K562 (cell line): ENCODE data around the gene PPM1N. TPM values are rescaled to one million over a fixed set of nuclear protein-coding genes. Genes with fewer than 3 reads are reported as not detected.

Experiments used
- MTF1 ChIP-seq: fragments of 250-450 bp; sonication (Bioruptor Pico); IDR thresholded peaks from 2 replicates; pipeline ENCODE4 v1.9.0; 2021; ENCODE audit warnings: moderate library complexity, mild to moderate bottlenecking, inconsistent platforms, borderline replicate concordance
- MYBL2 ChIP-seq, 2 experiments: fragments of 450-650 bp in 1 of 2; sonication (generic) in 1 of 2; formaldehyde crosslinking in 1 of 2; IDR thresholded peaks; 2 replicates each; pipeline versions ENCODE4 v1.6.1 to v1.8.1; 2017 to 2022; ENCODE audit warnings: borderline replicate concordance in 1 of 2, inconsistent platforms in 1 of 2, low read depth in 1 of 2, mild to moderate bottlenecking in 1 of 2, missing genetic modification reagents in 1 of 2, moderate library complexity in 1 of 2
- PRPF4 ChIP-seq: fragments of 200-400 bp; formaldehyde crosslinking; IDR thresholded peaks from one replicate; pipeline ENCODE4 v1.6.1; 2017; ENCODE audit warnings: low read length, low read depth, mild to moderate bottlenecking; ENCODE audit not compliant: insufficient read depth, poor library complexity, severe bottlenecking
- SLC30A9 ChIP-seq: fragments of 250-450 bp; sonication (Bioruptor Pico); IDR thresholded peaks from 2 replicates; pipeline ENCODE4 v1.8.0; 2022; ENCODE audit warnings: mild to moderate bottlenecking, moderate library complexity
- ZNF165 ChIP-seq: fragments of 250-450 bp; sonication (Bioruptor Pico); IDR thresholded peaks from 2 replicates; pipeline ENCODE4 v1.4.0; 2020; ENCODE audit warnings: borderline replicate concordance
- ZNF217 ChIP-seq: sonication (generic); formaldehyde crosslinking; IDR thresholded peaks from 2 replicates; pipeline ENCODE4 v1.8.0; 2022; ENCODE audit warnings: mild to moderate bottlenecking, missing genetic modification reagents
- ZNF324 ChIP-seq: fragments of 250-450 bp; sonication (Bioruptor Pico); IDR thresholded peaks from 2 replicates; pipeline ENCODE4 v1.4.0; 2020; ENCODE audit warnings: mild to moderate bottlenecking
- ZNF76 ChIP-seq: fragments of 250-450 bp; sonication (Bioruptor Pico); IDR thresholded peaks from 2 replicates; pipeline ENCODE4 v1.4.0; 2020; ENCODE audit warnings: mild to moderate bottlenecking, moderate library complexity, borderline replicate concordance
- polyA plus RNA-seq, 8 experiments: library from polyadenylated mRNA; depleted of rRNA in 4 of 8; stranded (reverse) in 5 of 8; unstranded in 3 of 8; fragments of >200 nt; fragmentation: Nextera tagmentation in 2 of 8; fragmentation: Illumina TruSeq in 1 of 8; extraction: Ambion mirVana in 2 of 8; extraction: Trizol in 1 of 8; gene quantifications; 2 replicates each; pipeline versions ENCODE4 v1.2.1 to v1.2.3, GENCODE V29; 2011 to 2014; ENCODE audit warnings: inconsistent platforms in 1 of 8, missing spikeins in 1 of 8
- total RNA-seq, 7 experiments: library from RNA; depleted of rRNA in 6 of 7; stranded (reverse); fragments of >200 nt in 6 of 7; fragmentation: Illumina TruSeq in 2 of 7; extraction: Trizol in 2 of 7; gene quantifications; 2 replicates each; pipeline versions ENCODE4 v1.2.1 to v1.2.3, GENCODE V29; 2011 to 2021; ENCODE audit warnings: low replicate concordance in 1 of 7
- TF ChIP-seq, protein P1 (sequence below): fragments of 450-650 bp; formaldehyde crosslinking; IDR thresholded peaks from 2 replicates; pipeline ENCODE4 v1.4.0; 2020; ENCODE audit warnings: mild to moderate bottlenecking, moderate library complexity
- TF ChIP-seq, protein P2 (sequence below), 2 experiments: fragments of 450-650 bp in 1 of 2; sonication (generic) in 1 of 2; formaldehyde crosslinking; conservative IDR thresholded peaks; 2 replicates each; pipeline versions ENCODE4 v1.4.0 to v1.8.1; 2020 to 2022; ENCODE audit warnings: mild to moderate bottlenecking in 1 of 2, missing genetic modification reagents in 1 of 2
- TF ChIP-seq, protein P3 (sequence below): sonication (generic); formaldehyde crosslinking; IDR thresholded peaks from 2 replicates; pipeline ENCODE4 v1.8.0; 2022; ENCODE audit warnings: mild to moderate bottlenecking, missing genetic modification reagents
- TF ChIP-seq, protein P4 (sequence below): sonication (generic); formaldehyde crosslinking; IDR thresholded peaks from 2 replicates; pipeline ENCODE4 v1.9.0; 2022; ENCODE audit warnings: mild to moderate bottlenecking, missing genetic modification reagents
- TF ChIP-seq, protein P5 (sequence below), 2 experiments: fragments of 250-450 bp in 1 of 2; fragments of 450-650 bp in 1 of 2; sonication (Bioruptor Pico) in 1 of 2; IDR thresholded peaks; 2 replicates each; pipeline versions ENCODE4 v1.6.1 to v1.8.0; 2016 to 2021; ENCODE audit warnings: mild to moderate bottlenecking in 2 of 2, moderate library complexity in 2 of 2, missing compliant biosample characterization in 1 of 2, missing genetic modification characterization in 1 of 2
- TF ChIP-seq, protein P6 (sequence below), 3 experiments: fragments of 200-800 bp in 1 of 3; fragments of 250-450 bp in 1 of 3; fragments of 450-650 bp in 1 of 3; sonication (Bioruptor Pico) in 1 of 3; sonication (Bioruptor generic) in 1 of 3; formaldehyde crosslinking in 1 of 3; IDR thresholded peaks; 2 replicates each; pipeline versions ENCODE4 v1.6.1 to v1.8.0; 2016 to 2022; ENCODE audit warnings: mild to moderate bottlenecking in 2 of 3, missing genetic modification characterization in 2 of 3, missing compliant biosample characterization in 1 of 3, moderate library complexity in 1 of 3

PPM1N gene
- total and polyA plus RNA-seq, 9 of the 15 experiments (the other 6 are each of a cell fraction or from before 2014, with no cell fraction given) = 4.5 to 15.6 (median 8.7) TPM

DNA sequence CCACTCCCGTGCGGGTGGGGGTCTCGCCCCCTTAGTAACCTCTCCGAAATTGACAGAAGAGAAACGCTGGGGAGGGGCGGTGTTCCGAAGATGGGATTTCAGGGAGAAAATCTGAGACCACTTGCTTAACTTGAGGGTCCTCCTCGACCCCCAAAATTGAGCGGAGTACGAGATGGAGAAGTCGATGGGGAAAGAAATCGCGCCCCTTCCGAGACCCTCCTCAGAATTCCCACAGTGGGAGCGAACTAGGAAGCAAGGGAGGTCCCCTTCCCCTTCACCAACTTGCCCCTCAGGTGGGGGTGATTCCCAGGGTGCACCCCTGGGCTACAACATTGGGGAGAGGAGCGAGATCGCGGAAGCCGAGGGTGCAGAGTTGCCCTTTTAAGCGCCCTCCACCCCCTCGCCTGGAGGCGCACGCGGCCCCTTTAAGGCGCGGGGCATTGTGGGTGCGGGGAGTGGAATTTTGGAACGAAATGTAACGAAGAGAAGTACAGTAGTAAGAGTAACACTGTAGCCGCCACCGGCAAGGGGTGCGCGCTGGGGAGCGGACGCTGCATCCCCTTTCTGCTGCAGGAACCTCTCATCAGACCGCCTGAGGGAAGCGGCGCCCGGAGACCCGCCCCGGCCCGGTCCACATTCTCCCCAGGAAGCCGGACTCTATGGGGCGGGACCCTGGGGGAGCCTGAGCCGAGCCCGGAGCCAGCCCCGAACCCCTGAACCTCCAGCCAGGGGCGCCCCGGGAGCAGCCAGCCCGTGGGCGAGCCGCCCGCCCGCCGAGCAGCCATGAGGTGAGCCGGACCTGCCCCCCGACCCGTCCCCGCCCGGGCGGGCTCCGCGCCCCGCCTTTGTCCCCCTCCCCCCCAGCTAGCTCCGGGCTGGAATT, 9.0 kb downstream of the PPM1N start, which contains the start of gene VASP (continued):
- TF ChIP-seq, protein P1, sequence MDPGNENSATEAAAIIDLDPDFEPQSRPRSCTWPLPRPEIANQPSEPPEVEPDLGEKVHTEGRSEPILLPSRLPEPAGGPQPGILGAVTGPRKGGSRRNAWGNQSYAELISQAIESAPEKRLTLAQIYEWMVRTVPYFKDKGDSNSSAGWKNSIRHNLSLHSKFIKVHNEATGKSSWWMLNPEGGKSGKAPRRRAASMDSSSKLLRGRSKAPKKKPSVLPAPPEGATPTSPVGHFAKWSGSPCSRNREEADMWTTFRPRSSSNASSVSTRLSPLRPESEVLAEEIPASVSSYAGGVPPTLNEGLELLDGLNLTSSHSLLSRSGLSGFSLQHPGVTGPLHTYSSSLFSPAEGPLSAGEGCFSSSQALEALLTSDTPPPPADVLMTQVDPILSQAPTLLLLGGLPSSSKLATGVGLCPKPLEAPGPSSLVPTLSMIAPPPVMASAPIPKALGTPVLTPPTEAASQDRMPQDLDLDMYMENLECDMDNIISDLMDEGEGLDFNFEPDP = no peak
- TF ChIP-seq SLC30A9 (CRISPR knock-in tag) = no peak
- TF ChIP-seq, protein P2, sequence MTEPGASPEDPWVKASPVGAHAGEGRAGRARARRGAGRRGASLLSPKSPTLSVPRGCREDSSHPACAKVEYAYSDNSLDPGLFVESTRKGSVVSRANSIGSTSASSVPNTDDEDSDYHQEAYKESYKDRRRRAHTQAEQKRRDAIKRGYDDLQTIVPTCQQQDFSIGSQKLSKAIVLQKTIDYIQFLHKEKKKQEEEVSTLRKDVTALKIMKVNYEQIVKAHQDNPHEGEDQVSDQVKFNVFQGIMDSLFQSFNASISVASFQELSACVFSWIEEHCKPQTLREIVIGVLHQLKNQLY (CRISPR knock-in tag; conservative IDR thresholded peaks at IDR 0.05) = no peak
- TF ChIP-seq, protein P3, sequence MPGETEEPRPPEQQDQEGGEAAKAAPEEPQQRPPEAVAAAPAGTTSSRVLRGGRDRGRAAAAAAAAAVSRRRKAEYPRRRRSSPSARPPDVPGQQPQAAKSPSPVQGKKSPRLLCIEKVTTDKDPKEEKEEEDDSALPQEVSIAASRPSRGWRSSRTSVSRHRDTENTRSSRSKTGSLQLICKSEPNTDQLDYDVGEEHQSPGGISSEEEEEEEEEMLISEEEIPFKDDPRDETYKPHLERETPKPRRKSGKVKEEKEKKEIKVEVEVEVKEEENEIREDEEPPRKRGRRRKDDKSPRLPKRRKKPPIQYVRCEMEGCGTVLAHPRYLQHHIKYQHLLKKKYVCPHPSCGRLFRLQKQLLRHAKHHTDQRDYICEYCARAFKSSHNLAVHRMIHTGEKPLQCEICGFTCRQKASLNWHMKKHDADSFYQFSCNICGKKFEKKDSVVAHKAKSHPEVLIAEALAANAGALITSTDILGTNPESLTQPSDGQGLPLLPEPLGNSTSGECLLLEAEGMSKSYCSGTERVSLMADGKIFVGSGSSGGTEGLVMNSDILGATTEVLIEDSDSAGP (CRISPR knock-in tag) = peak; percentile 99
- no peak for TF ChIP-seq MYBL2 (IDR thresholded peaks at IDR 0.05; ENCODE audit: low read depth)
- no peak for TF ChIP-seq MYBL2 (CRISPR knock-in tag; IDR thresholded peaks at IDR 0.05; ENCODE audit: borderline replicate concordance)
- TF ChIP-seq, protein P4, sequence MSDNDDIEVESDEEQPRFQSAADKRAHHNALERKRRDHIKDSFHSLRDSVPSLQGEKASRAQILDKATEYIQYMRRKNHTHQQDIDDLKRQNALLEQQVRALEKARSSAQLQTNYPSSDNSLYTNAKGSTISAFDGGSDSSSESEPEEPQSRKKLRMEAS = peak; percentile 88
- TF ChIP-seq ZNF324 (CRISPR knock-in tag) = no peak
- TF ChIP-seq ZNF165 (CRISPR knock-in tag) = no peak
- no peak for TF ChIP-seq ZNF76 (CRISPR knock-in tag)
- TF ChIP-seq PRPF4 = peak; percentile 43
- TF ChIP-seq, protein P5, sequence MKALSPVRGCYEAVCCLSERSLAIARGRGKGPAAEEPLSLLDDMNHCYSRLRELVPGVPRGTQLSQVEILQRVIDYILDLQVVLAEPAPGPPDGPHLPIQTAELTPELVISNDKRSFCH (CRISPR knock-in tag; IDR thresholded peaks at IDR 0.05) = no peak
- TF ChIP-seq, protein P5 (tag; IDR thresholded peaks at IDR 0.05) = 0 out of 2 replicates have a peak, but pooled peaks have one; percentile 27
- TF ChIP-seq, protein P6, sequence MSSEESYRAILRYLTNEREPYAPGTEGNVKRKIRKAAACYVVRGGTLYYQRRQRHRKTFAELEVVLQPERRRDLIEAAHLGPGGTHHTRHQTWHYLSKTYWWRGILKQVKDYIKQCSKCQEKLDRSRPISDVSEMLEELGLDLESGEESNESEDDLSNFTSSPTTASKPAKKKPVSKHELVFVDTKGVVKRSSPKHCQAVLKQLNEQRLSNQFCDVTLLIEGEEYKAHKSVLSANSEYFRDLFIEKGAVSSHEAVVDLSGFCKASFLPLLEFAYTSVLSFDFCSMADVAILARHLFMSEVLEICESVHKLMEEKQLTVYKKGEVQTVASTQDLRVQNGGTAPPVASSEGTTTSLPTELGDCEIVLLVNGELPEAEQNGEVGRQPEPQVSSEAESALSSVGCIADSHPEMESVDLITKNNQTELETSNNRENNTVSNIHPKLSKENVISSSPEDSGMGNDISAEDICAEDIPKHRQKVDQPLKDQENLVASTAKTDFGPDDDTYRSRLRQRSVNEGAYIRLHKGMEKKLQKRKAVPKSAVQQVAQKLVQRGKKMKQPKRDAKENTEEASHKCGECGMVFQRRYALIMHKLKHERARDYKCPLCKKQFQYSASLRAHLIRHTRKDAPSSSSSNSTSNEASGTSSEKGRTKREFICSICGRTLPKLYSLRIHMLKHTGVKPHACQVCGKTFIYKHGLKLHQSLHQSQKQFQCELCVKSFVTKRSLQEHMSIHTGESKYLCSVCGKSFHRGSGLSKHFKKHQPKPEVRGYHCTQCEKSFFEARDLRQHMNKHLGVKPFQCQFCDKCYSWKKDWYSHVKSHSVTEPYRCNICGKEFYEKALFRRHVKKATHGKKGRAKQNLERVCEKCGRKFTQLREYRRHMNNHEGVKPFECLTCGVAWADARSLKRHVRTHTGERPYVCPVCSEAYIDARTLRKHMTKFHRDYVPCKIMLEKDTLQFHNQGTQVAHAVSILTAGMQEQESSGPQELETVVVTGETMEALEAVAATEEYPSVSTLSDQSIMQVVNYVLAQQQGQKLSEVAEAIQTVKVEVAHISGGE (CRISPR knock-in tag; IDR thresholded peaks at IDR 0.05) = no peak; a peak in 1 of 6 replicates
- no peak for TF ChIP-seq ZNF217
- no peak; the same call in 1 of the 2 replicates for TF ChIP-seq MTF1
